ENCODE measurements around the gene RPL29. TPM values are rescaled to one million over a fixed set of nuclear protein-coding genes. Genes with fewer than 3 reads are reported as not detected.

Gene RPL29
- polyA plus RNA-seq, 1 donor from 2014 or later, result 1,567 TPM

DNA sequence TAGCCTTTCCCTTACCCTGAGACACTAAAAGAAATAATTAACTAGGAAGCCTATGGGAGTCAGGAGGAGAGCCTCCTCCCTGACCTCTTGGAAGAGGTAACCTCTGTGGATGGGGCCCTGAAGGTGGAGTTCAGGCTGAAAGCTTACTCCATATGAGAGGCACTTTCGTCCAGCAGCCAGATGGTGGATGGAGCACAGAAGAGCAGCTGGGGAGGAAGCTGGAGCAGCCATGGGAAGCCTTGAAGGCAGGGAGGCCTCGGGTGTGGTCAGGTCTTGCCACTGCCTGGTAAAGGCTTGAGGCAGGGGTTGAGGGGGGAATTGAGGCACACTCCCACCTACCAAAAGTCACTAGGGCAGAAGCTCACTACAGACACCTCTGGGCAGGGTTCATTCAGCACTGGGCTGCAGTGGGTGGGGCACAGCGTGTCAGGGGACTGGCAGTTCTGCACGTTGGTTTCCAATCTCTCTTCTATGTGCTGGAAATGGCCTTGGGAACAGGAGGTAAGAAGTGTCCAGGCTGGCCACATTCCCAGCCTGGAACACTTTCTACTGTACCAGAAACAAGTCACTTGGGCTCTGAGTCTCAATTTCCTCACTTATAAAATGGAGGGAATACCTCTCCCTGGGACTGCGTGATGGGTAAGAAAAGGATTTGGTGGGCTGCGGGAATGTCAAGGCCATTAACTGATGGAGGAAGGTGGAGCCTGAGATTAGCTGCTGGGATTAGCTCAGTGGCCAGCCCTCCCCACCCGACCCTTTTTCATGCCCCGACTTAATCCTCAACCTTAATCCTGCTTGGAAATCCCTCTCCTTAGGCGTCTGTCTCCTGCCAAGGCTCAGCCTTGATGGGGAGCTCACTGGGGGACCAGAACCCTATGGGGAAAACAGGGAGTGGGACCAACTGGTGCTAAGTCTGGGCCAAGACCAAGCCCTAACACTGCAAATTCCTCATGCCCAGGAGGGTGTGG is 33.8 kb downstream of the RPL29 start:
- H3K27me3 Mint-ChIP-seq, result peaks cover 1% of the 10 kb centered on the region
- H3K4me1 Mint-ChIP-seq, result peaks cover 0 to 1% (median 0%) of the 10 kb centered on the region in 3 donors
- peaks cover 1% of the 10 kb centered on the region for H3K36me3 Mint-ChIP-seq
- peak overlapping the region in 1 of 4 donors; percentile 61 for H3K4me3 Mint-ChIP-seq
- peak overlapping the region in 1 of 3 donors; percentile 67 for H3K27ac Mint-ChIP-seq
- H3K9me3 Mint-ChIP-seq, result no peaks in the 10 kb centered on the region

DNA sequence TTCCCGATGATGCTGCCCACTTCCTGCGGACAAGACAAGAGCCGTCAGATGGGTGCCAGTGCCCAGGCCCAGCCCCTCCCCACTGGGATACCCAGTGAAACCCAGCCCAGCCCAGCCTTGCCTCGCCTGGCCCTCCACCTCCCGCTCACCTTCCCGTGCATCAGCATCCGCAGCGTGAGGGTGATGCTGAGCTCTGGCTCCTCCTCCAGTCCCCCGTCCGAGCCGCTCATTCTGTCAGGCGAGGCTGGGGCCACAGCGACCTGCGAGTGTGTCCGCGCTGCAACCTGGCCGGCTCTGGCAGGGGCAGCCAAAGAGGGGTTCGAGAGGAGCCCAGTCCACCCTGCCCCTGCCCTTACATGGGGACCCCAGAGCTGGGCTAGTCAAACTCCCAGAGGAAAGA is 34.7 kb downstream of the RPL29 start:
- H3K36me3 Mint-ChIP-seq, result peaks cover 1% of the 10 kb centered on the region
- H3K27ac Mint-ChIP-seq, result peak overlapping the region in 1 of 3 donors; percentile 92
- H3K9me3 Mint-ChIP-seq, result no peaks in the 10 kb centered on the region
- H3K4me1 Mint-ChIP-seq, result peaks cover 0 to 2% (median 1%) of the 10 kb centered on the region in 3 donors
- H3K27me3 Mint-ChIP-seq, result peaks cover 3% of the 10 kb centered on the region
- peak overlapping the region in 1 of 4 donors; percentile 61 for H3K4me3 Mint-ChIP-seq

GRCh38 chr3:51960386-51960785 is 35.3 kb downstream of the RPL29 start:
- Mint-ChIP-seq H3K27ac (peak overlapping the region in 1 of 3 donors; percentile 92), H3K4me1 (peaks cover 0 to 2% (median 1%) of the 10 kb centered on the region in 3 donors), H3K36me3 (peaks cover 1% of the 10 kb centered on the region), H3K9me3 (no peaks in the 10 kb centered on the region), H3K27me3 (peaks cover 3% of the 10 kb centered on the region), H3K4me3 (no peak overlapping the region)

GRCh38 chr3:51959651-51960050 is 36.0 kb downstream of the RPL29 start:
- no peak overlapping the region for H3K27ac Mint-ChIP-seq
- H3K36me3 Mint-ChIP-seq, result peaks cover 1% of the 10 kb centered on the region
- H3K4me1 Mint-ChIP-seq, result peaks cover 0 to 2% (median 1%) of the 10 kb centered on the region in 3 donors
- no peak overlapping the region for H3K4me3 Mint-ChIP-seq
- H3K27me3 Mint-ChIP-seq, result peaks cover 3% of the 10 kb centered on the region
- H3K9me3 Mint-ChIP-seq, result no peaks in the 10 kb centered on the region

DNA sequence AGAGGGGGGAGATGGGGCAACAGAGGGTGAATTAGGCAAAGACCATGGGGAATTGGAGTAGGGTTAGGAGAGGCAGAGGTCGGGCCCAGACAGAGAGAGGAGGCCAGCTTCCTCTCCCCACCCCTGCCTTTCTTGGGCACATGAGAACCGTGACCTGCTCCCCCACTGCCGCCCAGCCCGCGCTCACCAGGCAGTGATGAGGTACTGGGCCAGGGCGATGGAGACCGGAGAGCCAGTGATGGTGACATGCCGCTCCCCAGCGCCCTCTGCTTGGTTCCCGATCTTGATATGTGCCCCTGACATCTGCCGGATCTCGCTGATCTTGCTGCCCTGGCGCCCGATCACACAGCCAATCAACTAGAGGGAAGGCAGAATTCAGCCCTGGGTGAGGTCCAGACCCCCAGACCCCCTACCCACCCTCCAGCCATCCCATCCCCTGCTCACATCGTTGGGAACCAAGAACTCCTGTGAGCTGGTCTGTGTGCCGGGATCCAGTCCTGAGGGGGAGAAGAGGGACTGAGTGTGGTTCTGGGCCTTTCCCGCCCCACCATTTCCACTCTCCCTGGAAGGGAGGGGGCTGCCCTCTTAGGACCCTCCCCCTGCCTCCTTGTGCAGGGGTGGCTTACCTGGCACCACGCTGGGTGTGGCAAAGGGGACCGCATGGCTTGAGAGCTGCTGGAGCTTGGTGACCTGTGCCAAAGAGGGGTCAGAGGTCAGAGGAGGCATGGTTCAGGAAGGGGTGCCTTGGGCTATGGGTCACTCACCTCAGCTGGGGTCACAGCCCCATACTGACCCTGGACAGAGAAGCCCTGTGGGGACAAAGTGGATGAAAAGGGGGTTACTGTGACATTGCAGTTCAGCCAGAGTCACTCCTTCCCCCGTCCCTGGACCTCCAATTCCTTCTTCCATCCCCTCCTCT is 36.8 kb downstream of the RPL29 start:
- Mint-ChIP-seq H3K36me3 (peaks cover 1% of the 10 kb centered on the region), H3K4me1 (peaks cover 0 to 2% (median 1%) of the 10 kb centered on the region in 3 donors), H3K27me3 (peaks cover 9% of the 10 kb centered on the region), H3K27ac (no peak overlapping the region), H3K4me3 (peak overlapping the region in 2 of 4 donors; percentile 15 to 68), H3K9me3 (no peaks in the 10 kb centered on the region)

DNA sequence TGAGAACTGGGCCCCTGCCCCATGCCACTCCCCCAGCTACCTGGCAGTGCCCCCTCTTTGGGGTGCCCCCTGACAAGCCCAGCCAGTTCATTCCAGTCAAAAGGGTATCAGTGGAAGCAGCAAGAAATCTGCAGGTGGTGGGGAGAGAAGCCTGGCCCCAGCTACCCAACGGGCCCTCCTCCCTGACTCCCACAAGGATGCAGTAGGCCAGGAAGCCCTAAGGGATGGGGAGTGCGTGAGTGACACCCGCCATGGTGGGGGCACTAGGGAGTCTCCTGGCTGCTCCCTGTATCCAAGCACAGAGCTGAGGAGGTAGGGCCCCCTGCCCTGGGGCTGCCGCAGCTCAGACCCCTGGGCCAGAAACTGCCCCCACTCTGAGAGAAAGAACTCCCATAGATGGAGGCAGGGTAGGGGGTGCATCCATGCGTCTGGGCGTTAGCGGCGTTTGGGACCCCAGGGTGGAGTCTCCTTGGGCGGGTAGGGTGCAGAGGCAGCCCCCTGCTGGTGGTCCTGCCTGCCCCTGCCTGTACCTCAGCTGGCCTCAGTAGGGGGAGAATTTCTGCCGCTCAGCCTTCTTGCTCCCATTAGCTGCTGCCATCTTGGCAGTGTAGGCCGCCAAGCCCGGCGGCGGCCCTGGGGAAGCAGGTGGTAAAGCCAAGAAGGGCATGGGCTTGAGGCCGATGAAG is 38.0 kb downstream of the RPL29 start:
- Mint-ChIP-seq H3K4me1 (peaks cover 0 to 2% (median 1%) of the 10 kb centered on the region in 3 donors), H3K27ac (no peak overlapping the region), H3K27me3 (peaks cover 15% of the 10 kb centered on the region), H3K36me3 (peaks cover 1% of the 10 kb centered on the region), H3K9me3 (no peaks in the 10 kb centered on the region), H3K4me3 (no peak overlapping the region)

GRCh38 chr3:51955893-51956770 is 39.6 kb downstream of the RPL29 start:
- Mint-ChIP-seq H3K36me3 (peaks cover 2% of the 10 kb centered on the region), H3K4me3 (peak overlapping the region in 3 of 4 donors; percentile 52 to 70 (median 67)), H3K4me1 (peaks cover 0 to 2% (median 1%) of the 10 kb centered on the region in 3 donors), H3K9me3 (no peaks in the 10 kb centered on the region), H3K27me3 (peaks cover 15% of the 10 kb centered on the region), H3K27ac (no peak overlapping the region)

DNA sequence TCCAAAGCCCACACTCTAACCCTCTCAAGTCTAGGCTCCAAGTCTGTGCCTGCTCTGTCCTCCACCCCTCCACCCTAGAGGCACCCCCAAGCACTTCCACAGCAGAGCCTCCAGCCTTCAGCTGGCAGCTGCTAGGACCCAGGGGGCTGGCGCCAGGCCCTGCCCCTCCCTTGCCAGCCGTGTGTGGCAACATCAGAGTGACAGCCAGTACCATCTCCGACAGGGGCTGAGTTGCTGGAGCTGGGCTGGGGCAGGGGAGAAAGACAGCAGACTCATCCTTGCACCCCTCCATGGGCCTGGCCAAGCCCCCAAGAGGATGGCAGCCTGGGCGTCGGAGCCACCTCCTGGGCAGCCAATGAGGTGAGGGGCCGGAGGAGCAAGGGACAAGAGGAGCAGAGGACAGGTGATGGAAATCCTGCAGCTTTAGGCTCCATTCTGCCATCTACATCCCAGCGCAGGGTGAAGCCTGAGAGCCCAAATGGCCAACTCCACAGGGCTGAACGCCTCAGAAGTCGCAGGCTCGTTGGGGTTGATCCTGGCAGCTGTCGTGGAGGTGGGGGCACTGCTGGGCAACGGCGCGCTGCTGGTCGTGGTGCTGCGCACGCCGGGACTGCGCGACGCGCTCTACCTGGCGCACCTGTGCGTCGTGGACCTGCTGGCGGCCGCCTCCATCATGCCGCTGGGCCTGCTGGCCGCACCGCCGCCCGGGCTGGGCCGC is 40.4 kb downstream of the RPL29 start, which contains the start of gene GPR62:
TSS of gene GPR62 (plus strand) at position 207 of the 718 bp plus-strand sequence. CDS start at position 479, 272 bp downstream.
- Mint-ChIP-seq H3K27me3 (peaks cover 15% of the 10 kb centered on the region), H3K9me3 (no peaks in the 10 kb centered on the region), H3K4me3 (peak within 1 kb of the TSS; percentile 38 to 70 (median 60)), H3K27ac (no peak within 1 kb of the TSS), H3K36me3 (peaks cover 2% of the 10 kb centered on the region), H3K4me1 (peaks cover 0 to 2% (median 0%) of the 10 kb centered on the region in 3 donors)

GRCh38 chr3:51954713-51955112 is 41.0 kb downstream of the RPL29 start:
- H3K27ac Mint-ChIP-seq, result no peak overlapping the region
- no peaks in the 10 kb centered on the region for H3K9me3 Mint-ChIP-seq
- peaks cover 14% of the 10 kb centered on the region for H3K27me3 Mint-ChIP-seq
- peaks cover 2% of the 10 kb centered on the region for H3K36me3 Mint-ChIP-seq
- no peak overlapping the region for H3K4me3 Mint-ChIP-seq
- H3K4me1 Mint-ChIP-seq, result peaks cover 0 to 2% (median 0%) of the 10 kb centered on the region in 3 donors

- H3K4me1 Mint-ChIP-seq, result peaks cover 0 to 2% (median 0%) of the 10 kb centered on the region in 3 donors
- H3K36me3 Mint-ChIP-seq, result peaks cover 2% of the 10 kb centered on the region
- H3K27ac Mint-ChIP-seq, result no peak overlapping the region
- H3K9me3 Mint-ChIP-seq, result no peaks in the 10 kb centered on the region
- peaks cover 14% of the 10 kb centered on the region for H3K27me3 Mint-ChIP-seq
- peak overlapping the region in 3 of 4 donors; percentile 38 to 51 (median 47) for H3K4me3 Mint-ChIP-seq
These were observed 41.6 kb downstream of the RPL29 start for GRCh38 chr3:51954105-51954504.

DNA sequence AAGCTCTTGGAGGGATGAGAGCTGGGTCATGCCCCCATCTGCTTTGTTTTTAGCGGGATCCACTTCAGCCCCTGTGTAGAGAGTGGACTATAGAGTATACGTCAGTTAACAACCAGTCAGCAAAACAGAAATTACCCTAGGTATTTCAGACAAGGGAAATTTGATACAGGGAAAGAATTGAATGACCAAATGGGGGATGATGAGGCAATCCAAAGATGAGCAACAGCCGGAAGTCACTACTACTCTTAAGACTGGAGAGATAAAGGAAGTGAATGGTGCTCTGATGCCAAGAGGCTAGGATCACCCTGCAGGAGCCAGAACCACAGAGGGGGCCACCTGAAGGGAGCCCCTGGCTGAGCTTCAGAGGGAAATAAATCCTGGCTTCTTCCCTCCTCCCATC is 42.2 kb downstream of the RPL29 start:
- Mint-ChIP-seq H3K4me1 (peaks cover 0 to 2% (median 0%) of the 10 kb centered on the region in 3 donors), H3K9me3 (no peaks in the 10 kb centered on the region), H3K36me3 (peaks cover 4% of the 10 kb centered on the region), H3K27ac (no peak overlapping the region), H3K27me3 (peaks cover 14% of the 10 kb centered on the region), H3K4me3 (peak overlapping the region in 2 of 4 donors; percentile 1 to 38)

DNA sequence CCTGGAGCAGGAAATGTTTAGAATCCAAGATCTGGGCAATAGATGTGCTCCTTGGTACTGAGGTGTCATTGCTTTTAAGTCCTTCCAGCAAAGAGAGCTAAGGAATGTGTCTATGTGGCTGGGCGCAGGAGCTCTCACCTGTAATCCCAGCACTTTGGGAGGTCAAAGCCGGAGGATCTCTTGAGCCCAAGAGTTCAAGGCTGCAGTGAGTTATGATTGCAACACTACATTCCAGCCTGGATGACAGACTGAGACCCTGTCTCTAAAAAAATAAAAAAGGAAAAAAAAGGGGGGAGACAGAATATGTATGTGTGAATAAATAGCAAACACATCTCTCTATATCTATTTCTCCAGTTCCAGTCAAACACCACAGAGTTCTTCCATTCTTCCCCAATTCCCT is 44.8 kb downstream of the RPL29 start:
- Mint-ChIP-seq H3K27me3 (peaks cover 12% of the 10 kb centered on the region), H3K4me1 (no peaks in the 10 kb centered on the region), H3K9me3 (no peaks in the 10 kb centered on the region), H3K36me3 (peaks cover 7% of the 10 kb centered on the region), H3K4me3 (no peak overlapping the region), H3K27ac (no peak overlapping the region)

DNA sequence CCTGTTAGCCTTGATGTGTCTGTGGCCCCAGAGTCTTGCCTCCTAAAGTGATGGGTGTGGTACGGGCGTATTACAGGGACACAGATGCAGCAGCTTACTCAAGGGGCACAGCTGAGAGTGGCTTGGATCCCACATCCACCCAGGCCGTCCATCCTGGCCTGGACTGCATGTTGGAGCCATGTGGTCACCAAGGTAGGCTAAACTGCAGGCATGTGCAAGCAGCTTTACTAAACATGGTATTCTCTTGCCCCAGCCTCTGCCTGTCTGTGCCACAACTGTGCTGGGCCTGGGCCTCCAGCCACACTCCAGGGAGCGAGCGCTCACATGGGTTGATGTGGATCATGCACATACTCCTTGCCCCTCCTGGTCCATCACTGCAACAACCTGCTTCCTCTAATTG is 46.6 kb downstream of the RPL29 start:
- H3K4me3 Mint-ChIP-seq, result no peak overlapping the region
- H3K36me3 Mint-ChIP-seq, result peaks cover 7% of the 10 kb centered on the region
- no peak overlapping the region for H3K27ac Mint-ChIP-seq
- H3K4me1 Mint-ChIP-seq, result peaks cover 0 to 1% (median 0%) of the 10 kb centered on the region in 3 donors
- H3K27me3 Mint-ChIP-seq, result peaks cover 9% of the 10 kb centered on the region
- no peaks in the 10 kb centered on the region for H3K9me3 Mint-ChIP-seq

All from IgD-negative memory B cell (primary cell).